DMS53 (cell line): Measurements from ENCODE around the gene NENF.
A peak's percentile ranks its signal among the peaks of the same experiment; 100 is the strongest.

Experiments used
- DNase-seq: peaks from one replicate; lab custom pipeline; 2025; lab: John Stamatoyannopoulos, UW

The NENF gene

GRCh38 chr1:212431644-212432043, 1.1 kb upstream of the NENF start:
- DNase-seq, result no peak

GRCh38 chr1:212432272-212432660, 454 bp upstream of the NENF start:
- DNase-seq, result peak; percentile 42

- peak; percentile 32 for DNase-seq
These were observed 1.1 kb downstream of the NENF start for GRCh38 chr1:212433577-212434462.

- no peak for DNase-seq
These were observed 2.3 kb downstream of the NENF start for GRCh38 chr1:212434992-212435391.

- peak; percentile 12 for DNase-seq
These were observed 4.6 kb downstream of the NENF start for GRCh38 chr1:212437179-212437798.

GRCh38 chr1:212438831-212439237, 6.1 kb downstream of the NENF start:
- no peak for DNase-seq

- peak; percentile 14 for DNase-seq
These were observed 7.7 kb downstream of the NENF start for GRCh38 chr1:212440419-212440818.

- DNase-seq, result no peak
These were observed 9.7 kb downstream of the NENF start for GRCh38 chr1:212442408-212442807.

GRCh38 chr1:212446333-212446732, 13.6 kb downstream of the NENF start:
- DNase-seq, result no peak

- DNase-seq, result no peak
These were observed 14.8 kb downstream of the NENF start for GRCh38 chr1:212447478-212447877.

GRCh38 chr1:212450331-212450881, 17.7 kb downstream of the NENF start:
- DNase-seq, result peak; percentile 83

- DNase-seq, result no peak
These were observed 18.9 kb downstream of the NENF start for GRCh38 chr1:212451416-212452322.

- no peak for DNase-seq
These were observed 19.8 kb downstream of the NENF start for GRCh38 chr1:212452323-212453155.

GRCh38 chr1:212453156-212453857, 20.6 kb downstream of the NENF start:
- no peak for DNase-seq

- DNase-seq, result no peak
These were observed 22.0 kb downstream of the NENF start for GRCh38 chr1:212454741-212455140.

- DNase-seq, result no peak
These were observed 22.7 kb downstream of the NENF start for GRCh38 chr1:212455401-212455800.

- DNase-seq, result peak; percentile 90
These were observed 23.2 kb downstream of the NENF start for GRCh38 chr1:212455803-212456528.

GRCh38 chr1:212457740-212458338, 25.1 kb downstream of the NENF start:
- peak; percentile 91 for DNase-seq

GRCh38 chr1:212458817-212459216, 26.1 kb downstream of the NENF start:
- no peak for DNase-seq
